Mucosa of descending colon (tissue), 3 donors: ENCODE data around the gene SMIM33. TPM values are rescaled to one million over a fixed set of nuclear protein-coding genes. Genes with fewer than 3 reads are reported as not detected.
"Not testable (repeated sequence)": the region's sequence is repeated elsewhere in the genome, so short reads cannot be mapped to it uniquely, and the experiment has no call there.

Source experiments
- ATAC-seq: fragments of 200-7000 bp; cut with Tn5 transposase; one replicate; pipeline ENCODE4 v1.9.1; 2020; ENCODE audit warnings: mild to moderate bottlenecking, moderate library complexity
- DNase-seq, 3 donors: peaks; one replicate each; pipeline ENCODE4 v3.0.0-alpha.2; 2020
- H3K36me3 ChIP-seq: fragments of 200-600 bp; one replicate; pipeline ENCODE4 v1.8.0; 2021; ENCODE audit warnings: low read depth, mild to moderate bottlenecking
- H3K4me1 ChIP-seq: fragments of 200-600 bp; one replicate; pipeline ENCODE4 v1.8.0; 2021; ENCODE audit warnings: low read depth, mild to moderate bottlenecking
- H3K4me3 ChIP-seq: fragments of 200-600 bp; one replicate; pipeline ENCODE4 v1.8.0; 2021; ENCODE audit warnings: mild to moderate bottlenecking
- H3K9me3 ChIP-seq: fragments of 200-600 bp; one replicate; pipeline ENCODE4 v1.8.0; 2021; ENCODE audit warnings: mild to moderate bottlenecking
- intact Hi-C, 2 donors: fragments of 100-400 bp; cut with DNase I in 1 of 2; cut with micrococcal nuclease in 1 of 2; formaldehyde crosslinking; loops; one replicate each; pipeline versions ENCODE4 v1.11.0 to v1.11.1; 2022; cut with DNase I, micrococcal nuclease
- total RNA-seq, 3 donors: library from RNA; stranded (reverse); fragmentation: NEBNext Ultra II Directional in 2 of 3; extraction: Animal tissue kit (Norgen Biotek cat#: 25700) in 2 of 3; gene quantifications; one replicate each; pipeline versions ENCODE4 v1.2.1 to v1.2.4, GENCODE V29; 2021 to 2023
- TF ChIP-seq, protein P1 (sequence below): fragments of 200-600 bp; IDR thresholded peaks from one replicate; pipeline ENCODE4 v1.8.0; 2022; ENCODE audit warnings: antibody characterized with exemption, mild to moderate bottlenecking
- donor health status: DM: no; HTN: no; CAD: no; lungs with moderate emphysema.
- donor health status: DM: no; HTN: no; CAD: no.
- donor health status: DM: no; HTN: yes; CAD: no.

The SMIM33 gene
- total RNA-seq, 3 donors from 2014 or later, result 1.8 to 5.2 (median 2.8) TPM

GRCh38 chr5:139513434-139513833 is 42.6 kb downstream of the SMIM33 start:
- DNase-seq (peak; percentile 78 to 95 (median 90)), ATAC-seq (peak; percentile 84)
- not testable (repeated sequence) for H3K4me3 ChIP-seq, H3K9me3 ChIP-seq, H3K4me1 ChIP-seq, H3K36me3 ChIP-seq
- intact Hi-C loops, result loop anchor here in 1 of 2 donors (2.0 kb wide), 1 partner anchor 91 kb away; no protein-coding TSS in a partner anchor
- TF ChIP-seq, protein P1, sequence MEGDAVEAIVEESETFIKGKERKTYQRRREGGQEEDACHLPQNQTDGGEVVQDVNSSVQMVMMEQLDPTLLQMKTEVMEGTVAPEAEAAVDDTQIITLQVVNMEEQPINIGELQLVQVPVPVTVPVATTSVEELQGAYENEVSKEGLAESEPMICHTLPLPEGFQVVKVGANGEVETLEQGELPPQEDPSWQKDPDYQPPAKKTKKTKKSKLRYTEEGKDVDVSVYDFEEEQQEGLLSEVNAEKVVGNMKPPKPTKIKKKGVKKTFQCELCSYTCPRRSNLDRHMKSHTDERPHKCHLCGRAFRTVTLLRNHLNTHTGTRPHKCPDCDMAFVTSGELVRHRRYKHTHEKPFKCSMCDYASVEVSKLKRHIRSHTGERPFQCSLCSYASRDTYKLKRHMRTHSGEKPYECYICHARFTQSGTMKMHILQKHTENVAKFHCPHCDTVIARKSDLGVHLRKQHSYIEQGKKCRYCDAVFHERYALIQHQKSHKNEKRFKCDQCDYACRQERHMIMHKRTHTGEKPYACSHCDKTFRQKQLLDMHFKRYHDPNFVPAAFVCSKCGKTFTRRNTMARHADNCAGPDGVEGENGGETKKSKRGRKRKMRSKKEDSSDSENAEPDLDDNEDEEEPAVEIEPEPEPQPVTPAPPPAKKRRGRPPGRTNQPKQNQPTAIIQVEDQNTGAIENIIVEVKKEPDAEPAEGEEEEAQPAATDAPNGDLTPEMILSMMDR, result peak; percentile 33

DNA sequence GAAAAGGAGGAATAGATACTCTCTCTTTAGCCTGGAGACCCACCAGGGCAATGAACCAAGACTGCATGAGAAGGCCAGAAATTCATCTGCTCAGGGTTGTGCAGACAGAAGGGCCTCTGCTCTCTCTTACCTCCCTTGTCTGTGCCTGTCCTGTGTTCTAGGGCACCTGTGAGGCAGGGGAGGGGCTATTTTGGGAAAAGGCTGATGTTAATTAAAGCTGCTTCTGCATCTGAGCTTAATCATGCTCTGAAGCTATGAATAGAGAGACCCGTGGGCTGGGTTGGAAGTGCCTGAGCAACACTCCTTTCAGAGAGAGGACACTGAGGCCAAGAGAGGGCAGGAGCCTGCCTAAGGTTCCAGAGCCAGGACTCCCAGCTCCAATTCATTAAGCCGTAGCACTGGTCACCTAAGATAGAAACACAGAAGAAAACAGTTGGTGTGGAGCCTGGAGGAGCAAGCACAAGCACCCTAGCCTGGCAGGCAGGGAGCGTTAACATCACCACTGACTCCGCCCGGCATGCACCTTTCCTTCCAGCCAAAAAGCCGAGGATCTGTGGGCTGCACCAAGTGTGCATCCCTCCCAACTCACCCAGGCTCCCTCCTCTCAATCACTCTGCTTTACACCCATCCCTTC is 43.2 kb downstream of the SMIM33 start:
- intact Hi-C loops, result loop anchor here in 1 of 2 donors (2.0 kb wide), 1 partner anchor 91 kb away; no protein-coding TSS in a partner anchor
- ATAC-seq, result no peak

GRCh38 chr5:139514486-139514856 is 43.7 kb downstream of the SMIM33 start:
- Histone ChIP-seq H3K36me3 (no peaks in the 10 kb centered on the region), H3K4me1 (peaks cover 3% of the 10 kb centered on the region), H3K9me3 (no peaks in the 10 kb centered on the region), H3K4me3 (no peak overlapping the region)
- intact Hi-C loops, result no loop called here
- DNase-seq (no peak), ATAC-seq (no peak)
- TF ChIP-seq, protein P1, result no peak

More for the DNA sequence above, 43.2 kb downstream of the SMIM33 start:
- TF ChIP-seq, protein P1, result no peak
- Histone ChIP-seq H3K9me3 (no peaks in the 10 kb centered on the region), H3K36me3 (no peaks in the 10 kb centered on the region), H3K4me1 (peaks cover 3% of the 10 kb centered on the region), H3K4me3 (no peak overlapping the region)
- no peak for DNase-seq

GRCh38 chr5:139517683-139518564 is 47.1 kb downstream of the SMIM33 start:
- ATAC-seq (peak; percentile 98), DNase-seq (peak; percentile 93 to 98 (median 96))
- Histone ChIP-seq H3K4me1 (peaks cover 3% of the 10 kb centered on the region), H3K9me3 (no peaks in the 10 kb centered on the region), H3K36me3 (no peaks in the 10 kb centered on the region), H3K4me3 (peak overlapping the region; percentile 24)
- TF ChIP-seq, protein P1, result peak; percentile 99
- intact Hi-C loops, result loop anchor here in 1 of 2 donors (5.0 kb wide), 1 partner anchor 96 kb away; no protein-coding TSS in a partner anchor

Other genes with a start within 250 kb of the SMIM33 start
- 100 to 1,000 TPM; 112 to 165 (median 136) TPM for gene MATR3, start 177.3 kb upstream of the SMIM33 start, total RNA-seq
- gene PAIP2, start 129.2 kb upstream of the SMIM33 start, total RNA-seq, result 10 to 100 TPM; 42.1 to 85.1 (median 44.5) TPM
- 1 to 10 TPM; 2.5 to 9.0 (median 5.1) TPM for gene SLC23A1, start 87.7 kb upstream of the SMIM33 start, total RNA-seq
- 10 to 100 TPM in 2 of 3 donors, 1 to 10 TPM in 1; 5.6 to 23.7 (median 10.2) TPM for gene MZB1, start 81.1 kb upstream of the SMIM33 start, total RNA-seq
- gene PROB1, start 75.9 kb upstream of the SMIM33 start, total RNA-seq, result under 1 TPM; 0.58 to 0.98 (median 0.94) TPM
- 1 to 10 TPM; 3.0 to 4.5 (median 3.4) TPM for gene SPATA24, start 66.9 kb upstream of the SMIM33 start, total RNA-seq
- 10 to 100 TPM in 1 of 3 donors, 1 to 10 TPM in 2; 4.2 to 10.3 (median 5.1) TPM for gene DNAJC18, start 31.5 kb upstream of the SMIM33 start, total RNA-seq
- 1 to 10 TPM; 3.4 to 8.5 (median 7.9) TPM for gene ECSCR, start 8.3 kb upstream of the SMIM33 start, total RNA-seq
- 10 to 100 TPM; 27.0 to 63.3 (median 31.1) TPM for gene STING1, start 11.8 kb downstream of the SMIM33 start, total RNA-seq
- gene UBE2D2, start 90.3 kb downstream of the SMIM33 start, total RNA-seq, result 100 to 1,000 TPM; 139 to 145 (median 140) TPM
- 10 to 100 TPM; 28.1 to 31.0 (median 28.3) TPM for gene CXXC5, start 177.3 kb downstream of the SMIM33 start, total RNA-seq